Kidney (tissue), 14 donors: ENCODE data around the gene LNX1. TPM values are rescaled to one million over a fixed set of nuclear protein-coding genes. Genes with fewer than 3 reads are reported as not detected.

Experiments
- DNase-seq, 5 donors: peaks; one replicate each; pipeline ENCODE4 v3.0.0-alpha.2; 2013 to 2020
- FAIRE-seq: peaks from 2 replicates; lab custom pipeline; 2012; peaks lifted over from hg19 to GRCh38; lab: Jason Lieb, UNC
- H3K27ac ChIP-seq, 2 donors: one replicate each; pipeline ENCODE4 v1.7.0; 2013; ENCODE audit warnings: low read depth in 2 of 2, low read length in 2 of 2, inconsistent platforms in 1 of 2
- H3K27me3 ChIP-seq: one replicate; pipeline ENCODE4 v1.7.1; 2013; ENCODE audit warnings: low read length, inconsistent platforms; ENCODE audit not compliant: control insufficient read depth, insufficient read depth
- H3K36me3 ChIP-seq, 3 donors: one replicate each; pipeline versions ENCODE4 v1.7.0 to v1.7.1; 2013; ENCODE audit warnings: low read length in 3 of 3, control low read depth in 1 of 3, inconsistent platforms in 1 of 3; ENCODE audit not compliant: insufficient read depth in 3 of 3, control insufficient read depth in 2 of 3
- H3K4me1 ChIP-seq, 3 donors: one replicate each; pipeline versions ENCODE4 v1.7.0 to v1.7.1; 2013; ENCODE audit warnings: low read length in 3 of 3, inconsistent platforms in 1 of 3, low read depth in 1 of 3; ENCODE audit not compliant: control insufficient read depth in 2 of 3, insufficient read depth in 2 of 3
- H3K4me3 ChIP-seq, 3 donors: one replicate each; pipeline versions ENCODE4 v1.7.0 to v1.8.1; 2013; ENCODE audit warnings: low read length in 3 of 3, control low read depth in 1 of 3, inconsistent platforms in 1 of 3
- H3K9ac ChIP-seq, 3 donors: one replicate each; pipeline versions ENCODE4 v1.7.0 to v1.7.1; 2013; ENCODE audit warnings: low read length in 3 of 3, control low read depth in 1 of 3, inconsistent platforms in 1 of 3
- H3K9me3 ChIP-seq, 3 donors: one replicate each; pipeline versions ENCODE4 v1.7.0 to v1.7.1; 2013; ENCODE audit warnings: low read length in 3 of 3, control low read depth in 1 of 3, inconsistent platforms in 1 of 3; ENCODE audit not compliant: control insufficient read depth in 2 of 3, insufficient read depth in 1 of 3
- intact Hi-C: fragments of 100-400 bp; cut with DNase I; formaldehyde crosslinking; loops from one replicate; pipeline ENCODE4 v1.11.1; 2022
- polyA plus RNA-seq: library from polyadenylated mRNA; stranded (reverse); fragments of 350-450 nt; fragmentation: Illumina TruSeq; extraction: RNeasy Lipid Tissue Mini Kit (QIAGEN cat#74804); gene quantifications from one replicate; pipeline ENCODE4 v1.2.3, GENCODE V29; 2014; ENCODE audit warnings: low read depth, low replicate concordance; ENCODE audit not compliant: insufficient read depth
- total RNA-seq: library from RNA; stranded (reverse); fragmentation: NEBNext Ultra II Directional; extraction: Animal tissue kit (Norgen Biotek cat#: 25700); gene quantifications from one replicate; pipeline ENCODE4 v1.2.1, GENCODE V29; 2021
- TF ChIP-seq, protein P1 (sequence below): IDR thresholded peaks from 3 replicates; pipeline ENCODE4 v1.5.1; 2012; ENCODE audit warnings: mild to moderate bottlenecking, moderate library complexity, borderline replicate concordance; ENCODE audit not compliant: insufficient read depth; ENCODE audit errors: extremely low read depth
- donor health status: control.
- donor health status: control.
- donor health status: control.
- donor health status: control.
- donor health status: control.
- donor health status: DM: yes; HTN: yes; CAD: no.
- donor health status: Normal renal cell carcinoma (clear cell type).

The LNX1 gene
- total and polyA plus RNA-seq, 2 donors from 2014 or later = 10.2 to 25.6 TPM

DNA sequence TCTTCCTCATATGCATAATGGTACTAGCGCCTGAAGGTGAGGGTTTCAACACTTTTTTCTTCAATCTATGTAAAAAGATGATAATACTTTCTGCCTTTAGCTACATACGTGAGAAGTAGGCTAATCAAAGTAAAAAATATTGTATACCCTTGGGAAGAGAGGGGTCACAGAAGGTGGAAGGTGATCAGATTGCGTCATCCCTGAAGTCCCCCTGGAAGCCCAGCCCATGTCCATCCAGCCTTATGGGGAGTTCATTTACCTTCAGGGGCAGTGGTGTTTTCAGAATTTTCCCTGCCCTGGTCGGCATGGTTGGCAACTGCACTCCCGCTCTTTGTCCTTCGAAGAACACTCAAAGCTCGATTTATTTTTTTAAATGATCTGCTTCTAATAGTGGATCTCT, 84.2 kb downstream of the LNX1 start:
- no peaks in the 10 kb centered on the region for H3K4me1 ChIP-seq
- no peak overlapping the region for H3K4me3 ChIP-seq
- TF ChIP-seq, protein P1, sequence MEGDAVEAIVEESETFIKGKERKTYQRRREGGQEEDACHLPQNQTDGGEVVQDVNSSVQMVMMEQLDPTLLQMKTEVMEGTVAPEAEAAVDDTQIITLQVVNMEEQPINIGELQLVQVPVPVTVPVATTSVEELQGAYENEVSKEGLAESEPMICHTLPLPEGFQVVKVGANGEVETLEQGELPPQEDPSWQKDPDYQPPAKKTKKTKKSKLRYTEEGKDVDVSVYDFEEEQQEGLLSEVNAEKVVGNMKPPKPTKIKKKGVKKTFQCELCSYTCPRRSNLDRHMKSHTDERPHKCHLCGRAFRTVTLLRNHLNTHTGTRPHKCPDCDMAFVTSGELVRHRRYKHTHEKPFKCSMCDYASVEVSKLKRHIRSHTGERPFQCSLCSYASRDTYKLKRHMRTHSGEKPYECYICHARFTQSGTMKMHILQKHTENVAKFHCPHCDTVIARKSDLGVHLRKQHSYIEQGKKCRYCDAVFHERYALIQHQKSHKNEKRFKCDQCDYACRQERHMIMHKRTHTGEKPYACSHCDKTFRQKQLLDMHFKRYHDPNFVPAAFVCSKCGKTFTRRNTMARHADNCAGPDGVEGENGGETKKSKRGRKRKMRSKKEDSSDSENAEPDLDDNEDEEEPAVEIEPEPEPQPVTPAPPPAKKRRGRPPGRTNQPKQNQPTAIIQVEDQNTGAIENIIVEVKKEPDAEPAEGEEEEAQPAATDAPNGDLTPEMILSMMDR = no peak
- H3K27ac ChIP-seq = no peak overlapping the region
- intact Hi-C loops = no loop called here
- FAIRE-seq = no peak
- no peaks in the 10 kb centered on the region for H3K27me3 ChIP-seq
- peaks cover 0 to 12% (median 0%) of the 10 kb centered on the region in 3 donors for H3K36me3 ChIP-seq
- no peak overlapping the region for H3K9ac ChIP-seq
- no peaks in the 10 kb centered on the region for H3K9me3 ChIP-seq
- DNase-seq = no peak

DNA sequence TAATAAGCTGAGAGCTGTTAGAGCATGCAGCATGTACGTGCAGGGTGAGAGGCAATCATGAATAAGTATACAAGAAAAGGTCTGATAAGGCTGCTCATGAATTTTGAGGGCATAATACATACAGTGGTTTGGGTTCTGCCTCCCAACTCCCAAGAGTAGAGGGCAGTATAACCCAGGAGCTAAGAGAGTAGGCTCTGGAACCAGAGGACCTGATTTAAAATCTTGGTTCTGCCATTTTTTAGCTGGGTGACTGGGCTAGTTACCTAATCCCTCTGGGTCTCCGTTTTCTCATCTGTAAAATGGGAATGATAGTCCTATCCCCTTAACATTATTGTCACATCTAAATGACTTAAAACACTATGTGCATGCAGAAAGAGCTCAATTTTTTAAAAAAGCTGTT, 85.3 kb downstream of the LNX1 start:
- Histone ChIP-seq H3K4me3 (no peak overlapping the region), H3K27ac (no peak overlapping the region), H3K4me1 (peaks cover 0 to under 1% (median 0%) of the 10 kb centered on the region in 3 donors), H3K9ac (no peak overlapping the region), H3K9me3 (no peaks in the 10 kb centered on the region), H3K27me3 (no peaks in the 10 kb centered on the region), H3K36me3 (peaks cover 0 to 12% (median 0%) of the 10 kb centered on the region in 3 donors)
- TF ChIP-seq, protein P1 = no peak
- no peak for DNase-seq
- no peak for FAIRE-seq
- intact Hi-C loops = no loop called here

DNA sequence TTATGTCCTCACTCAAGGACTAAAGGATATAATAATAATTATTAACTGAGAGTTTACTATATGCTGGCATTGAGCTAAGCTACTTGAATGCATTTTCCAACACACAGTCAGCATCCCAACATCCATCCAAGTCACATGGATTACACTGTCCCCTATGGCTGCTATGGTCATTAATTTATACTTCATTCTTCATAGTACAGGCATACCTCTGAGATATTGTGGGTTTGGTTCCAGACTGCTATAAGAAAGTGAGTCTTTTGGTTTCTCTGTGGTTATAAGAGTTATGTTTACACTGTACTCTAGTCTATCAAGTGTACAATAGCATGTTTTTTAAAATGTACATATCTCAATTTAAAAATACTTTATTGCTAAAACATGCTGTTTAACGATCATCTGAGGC, 89.2 kb downstream of the LNX1 start:
- DNase-seq (no peak), FAIRE-seq (no peak)
- H3K27ac ChIP-seq = no peak overlapping the region
- no peak overlapping the region for H3K9ac ChIP-seq
- no peaks in the 10 kb centered on the region for H3K9me3 ChIP-seq
- peaks cover 0 to 12% (median 0%) of the 10 kb centered on the region in 3 donors for H3K36me3 ChIP-seq
- intact Hi-C loops = no loop called here
- H3K4me3 ChIP-seq = no peak overlapping the region
- H3K4me1 ChIP-seq = peaks cover 0 to 6% (median 4%) of the 10 kb centered on the region in 3 donors
- no peaks in the 10 kb centered on the region for H3K27me3 ChIP-seq
- TF ChIP-seq, protein P1 = no peak

DNA sequence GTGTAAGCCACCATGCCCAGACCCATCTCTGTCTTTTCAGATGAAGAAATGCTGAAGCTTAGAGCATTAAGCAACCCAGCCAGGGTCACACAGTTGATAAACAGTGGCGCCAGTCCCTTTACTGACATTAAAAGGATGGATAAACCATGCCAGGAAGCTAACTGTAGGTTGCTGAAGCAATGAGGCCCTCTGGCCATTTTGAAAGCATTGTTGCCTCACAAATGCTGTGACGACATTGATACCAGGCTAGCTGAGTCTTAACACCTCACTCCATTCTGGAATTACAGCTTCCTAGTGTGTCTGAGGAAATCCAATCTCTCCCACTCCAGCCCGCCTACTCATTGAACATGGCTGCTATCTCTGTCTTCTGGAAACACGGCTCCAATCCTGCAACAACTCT, 89.7 kb downstream of the LNX1 start:
- FAIRE-seq (no peak), DNase-seq (no peak)
- H3K4me3 ChIP-seq = no peak overlapping the region
- H3K27ac ChIP-seq = no peak overlapping the region
- TF ChIP-seq, protein P1 = no peak
- no peaks in the 10 kb centered on the region for H3K9me3 ChIP-seq
- intact Hi-C loops = no loop called here
- no peak overlapping the region for H3K9ac ChIP-seq
- H3K27me3 ChIP-seq = no peaks in the 10 kb centered on the region
- H3K4me1 ChIP-seq = peaks cover 0 to 6% (median 4%) of the 10 kb centered on the region in 3 donors
- peaks cover 0 to 12% (median 0%) of the 10 kb centered on the region in 3 donors for H3K36me3 ChIP-seq
